Astrocyte (in vitro differentiated cells and primary cell): ENCODE results near the gene LTBP3.

ENCODE experiments used
- CTCF ChIP-seq: IDR thresholded peaks from 2 replicates; pipeline ENCODE4 v1.5.1; 2011; ENCODE audit warnings: low read depth, mild to moderate bottlenecking, inconsistent platforms, low read length, moderate library complexity; ENCODE audit not compliant: insufficient read depth
- EZH2 ChIP-seq: IDR thresholded peaks from 2 replicates; pipeline ENCODE4 v1.6.1; 2012; ENCODE audit warnings: mild to moderate bottlenecking, low read length, inconsistent platforms; ENCODE audit not compliant: insufficient read depth

- TF ChIP-seq CTCF (no peak), EZH2 (no peak)
Measured at GRCh38 chr11:65545853-65546216, 12.3 kb downstream of the LTBP3 start.
